Adrenal gland (tissue), 5 donors: ENCODE results near the gene RELL2.

Experiments used
- CTCF ChIP-seq, 6 experiments: fragments of 450-650 bp in 4 of 6; fragments of 200-600 bp in 2 of 6; sonication (generic) in 1 of 6; IDR thresholded peaks; 1 replicate in 5 of 6; 2 replicates in 1 of 6; pipeline versions ENCODE4 v1.5.1 to v1.8.0; 2016 to 2021; ENCODE audit warnings: antibody characterized with exemption in 6 of 6, mild to moderate bottlenecking in 2 of 6, moderate library complexity in 1 of 6
- POLR2A ChIP-seq, 2 donors: fragments of 450-650 bp; IDR thresholded peaks; one replicate each; pipeline ENCODE4 v1.6.1; 2017; ENCODE audit warnings: antibody characterized with exemption in 2 of 2, mild to moderate bottlenecking in 2 of 2, moderate library complexity in 1 of 2
- donor health status: DM: no; HTN: no; CAD: no.

- TF ChIP-seq POLR2A (IDR thresholded peaks at IDR 0.05): no peak
- TF ChIP-seq CTCF (IDR thresholded peaks at IDR 0.05): no peak
Observed at GRCh38 chr5:141668601-141669265, 31.9 kb downstream of the RELL2 start.
